ENCODE measurements around the gene ACER3.

GRCh38 chr11:77063861-77064260 is 203.1 kb downstream of the ACER3 start:
- TF ChIP-seq, protein P1, sequence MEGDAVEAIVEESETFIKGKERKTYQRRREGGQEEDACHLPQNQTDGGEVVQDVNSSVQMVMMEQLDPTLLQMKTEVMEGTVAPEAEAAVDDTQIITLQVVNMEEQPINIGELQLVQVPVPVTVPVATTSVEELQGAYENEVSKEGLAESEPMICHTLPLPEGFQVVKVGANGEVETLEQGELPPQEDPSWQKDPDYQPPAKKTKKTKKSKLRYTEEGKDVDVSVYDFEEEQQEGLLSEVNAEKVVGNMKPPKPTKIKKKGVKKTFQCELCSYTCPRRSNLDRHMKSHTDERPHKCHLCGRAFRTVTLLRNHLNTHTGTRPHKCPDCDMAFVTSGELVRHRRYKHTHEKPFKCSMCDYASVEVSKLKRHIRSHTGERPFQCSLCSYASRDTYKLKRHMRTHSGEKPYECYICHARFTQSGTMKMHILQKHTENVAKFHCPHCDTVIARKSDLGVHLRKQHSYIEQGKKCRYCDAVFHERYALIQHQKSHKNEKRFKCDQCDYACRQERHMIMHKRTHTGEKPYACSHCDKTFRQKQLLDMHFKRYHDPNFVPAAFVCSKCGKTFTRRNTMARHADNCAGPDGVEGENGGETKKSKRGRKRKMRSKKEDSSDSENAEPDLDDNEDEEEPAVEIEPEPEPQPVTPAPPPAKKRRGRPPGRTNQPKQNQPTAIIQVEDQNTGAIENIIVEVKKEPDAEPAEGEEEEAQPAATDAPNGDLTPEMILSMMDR (IDR thresholded peaks at IDR 0.05; ENCODE audit: insufficient read depth, low read length): no peak
- TF ChIP-seq, protein P2, sequence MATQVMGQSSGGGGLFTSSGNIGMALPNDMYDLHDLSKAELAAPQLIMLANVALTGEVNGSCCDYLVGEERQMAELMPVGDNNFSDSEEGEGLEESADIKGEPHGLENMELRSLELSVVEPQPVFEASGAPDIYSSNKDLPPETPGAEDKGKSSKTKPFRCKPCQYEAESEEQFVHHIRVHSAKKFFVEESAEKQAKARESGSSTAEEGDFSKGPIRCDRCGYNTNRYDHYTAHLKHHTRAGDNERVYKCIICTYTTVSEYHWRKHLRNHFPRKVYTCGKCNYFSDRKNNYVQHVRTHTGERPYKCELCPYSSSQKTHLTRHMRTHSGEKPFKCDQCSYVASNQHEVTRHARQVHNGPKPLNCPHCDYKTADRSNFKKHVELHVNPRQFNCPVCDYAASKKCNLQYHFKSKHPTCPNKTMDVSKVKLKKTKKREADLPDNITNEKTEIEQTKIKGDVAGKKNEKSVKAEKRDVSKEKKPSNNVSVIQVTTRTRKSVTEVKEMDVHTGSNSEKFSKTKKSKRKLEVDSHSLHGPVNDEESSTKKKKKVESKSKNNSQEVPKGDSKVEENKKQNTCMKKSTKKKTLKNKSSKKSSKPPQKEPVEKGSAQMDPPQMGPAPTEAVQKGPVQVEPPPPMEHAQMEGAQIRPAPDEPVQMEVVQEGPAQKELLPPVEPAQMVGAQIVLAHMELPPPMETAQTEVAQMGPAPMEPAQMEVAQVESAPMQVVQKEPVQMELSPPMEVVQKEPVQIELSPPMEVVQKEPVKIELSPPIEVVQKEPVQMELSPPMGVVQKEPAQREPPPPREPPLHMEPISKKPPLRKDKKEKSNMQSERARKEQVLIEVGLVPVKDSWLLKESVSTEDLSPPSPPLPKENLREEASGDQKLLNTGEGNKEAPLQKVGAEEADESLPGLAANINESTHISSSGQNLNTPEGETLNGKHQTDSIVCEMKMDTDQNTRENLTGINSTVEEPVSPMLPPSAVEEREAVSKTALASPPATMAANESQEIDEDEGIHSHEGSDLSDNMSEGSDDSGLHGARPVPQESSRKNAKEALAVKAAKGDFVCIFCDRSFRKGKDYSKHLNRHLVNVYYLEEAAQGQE (IDR thresholded peaks at IDR 0.05; ENCODE audit: insufficient replicate concordance, low read depth): no peak
- no peak for TF ChIP-seq POLR2AphosphoS5 (IDR thresholded peaks at IDR 0.05; ENCODE audit: low read depth)

Measured in HL-60 (cell line).